ENCODE results near the gene ISYNA1. TPM values are rescaled to one million over a fixed set of nuclear protein-coding genes. Genes with fewer than 3 reads are reported as not detected.

Gene ISYNA1
- total and polyA plus RNA-seq, 2 of the 13 experiments (the other 11 are each of a cell fraction or from before 2014, with no cell fraction given) = 29.6 to 48.5 TPM

DNA sequence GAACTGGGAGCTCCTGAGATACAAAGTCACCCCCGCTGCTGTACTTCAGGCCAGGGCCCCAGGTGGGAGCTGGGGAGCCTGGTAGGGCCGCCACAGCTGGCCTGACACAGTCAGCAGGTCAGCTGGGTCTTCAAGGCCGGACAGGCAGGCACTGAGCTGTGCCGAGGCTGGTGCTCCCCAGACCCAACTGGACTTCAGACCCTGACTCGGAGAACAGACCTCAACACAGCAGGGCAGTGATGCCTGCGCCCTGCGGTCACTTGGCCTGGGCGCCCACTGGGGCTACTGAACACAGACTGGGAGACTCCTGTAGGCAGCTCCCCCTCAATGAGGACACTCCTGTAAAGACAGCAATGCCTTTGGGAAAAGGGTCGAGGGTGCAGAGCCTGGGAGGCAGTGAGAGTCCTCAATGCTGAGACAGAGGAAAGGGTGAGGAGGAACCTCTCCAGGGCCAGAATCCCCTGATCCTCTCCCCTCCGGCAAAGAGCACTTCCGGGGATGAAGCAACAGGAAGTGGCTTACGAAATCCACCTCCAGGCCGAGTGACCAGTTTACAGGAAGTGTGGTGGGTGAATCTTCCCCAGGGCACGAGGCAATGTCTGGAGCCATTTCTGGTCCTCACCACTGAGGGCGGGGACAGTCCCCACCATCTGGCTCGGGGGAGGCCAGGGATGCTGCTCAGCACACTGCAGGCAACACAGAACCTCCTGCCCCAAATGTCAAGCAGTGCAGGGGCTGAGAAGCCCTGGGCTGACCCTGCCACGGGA, 40.8 kb upstream of the ISYNA1 start (continued):
- TF ChIP-seq KMT2B (CRISPR knock-in tag; IDR thresholded peaks at IDR 0.05) (peak; percentile 78), ZNF577 (CRISPR knock-in tag; IDR thresholded peaks at IDR 0.05; ENCODE audit: borderline replicate concordance, low read depth) (no peak), ZNF850 (CRISPR knock-in tag; conservative IDR thresholded peaks at IDR 0.05) (0 out of 2 replicates have a peak, but pooled peaks have one; percentile 41), ZNF17 (CRISPR knock-in tag; IDR thresholded peaks at IDR 0.05) (no peak), SOX13 (IDR thresholded peaks at IDR 0.05) (no peak), SOX13 (CRISPR knock-in tag; conservative IDR thresholded peaks at IDR 0.05 in 1 of 2, IDR thresholded peaks at IDR 0.05 in 1 of 2) (peak in 1 of 2 experiments; percentile 75; a peak in 2 of 4 replicates), SOX6 (IDR thresholded peaks at IDR 0.05) (no peak), SOX6 (CRISPR knock-in tag; IDR thresholded peaks at IDR 0.05) (peak; percentile 87), ZSCAN31 (CRISPR knock-in tag; IDR thresholded peaks at IDR 0.05; ENCODE audit: low read depth) (peak; percentile 96)
- TF ChIP-seq, protein P1, sequence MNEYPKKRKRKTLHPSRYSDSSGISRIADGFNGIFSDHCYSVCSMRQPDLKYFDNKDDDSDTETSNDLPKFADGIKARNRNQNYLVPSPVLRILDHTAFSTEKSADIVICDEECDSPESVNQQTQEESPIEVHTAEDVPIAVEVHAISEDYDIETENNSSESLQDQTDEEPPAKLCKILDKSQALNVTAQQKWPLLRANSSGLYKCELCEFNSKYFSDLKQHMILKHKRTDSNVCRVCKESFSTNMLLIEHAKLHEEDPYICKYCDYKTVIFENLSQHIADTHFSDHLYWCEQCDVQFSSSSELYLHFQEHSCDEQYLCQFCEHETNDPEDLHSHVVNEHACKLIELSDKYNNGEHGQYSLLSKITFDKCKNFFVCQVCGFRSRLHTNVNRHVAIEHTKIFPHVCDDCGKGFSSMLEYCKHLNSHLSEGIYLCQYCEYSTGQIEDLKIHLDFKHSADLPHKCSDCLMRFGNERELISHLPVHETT (CRISPR knock-in tag; conservative IDR thresholded peaks at IDR 0.05) = peak; percentile 81
- TF ChIP-seq, protein P2, sequence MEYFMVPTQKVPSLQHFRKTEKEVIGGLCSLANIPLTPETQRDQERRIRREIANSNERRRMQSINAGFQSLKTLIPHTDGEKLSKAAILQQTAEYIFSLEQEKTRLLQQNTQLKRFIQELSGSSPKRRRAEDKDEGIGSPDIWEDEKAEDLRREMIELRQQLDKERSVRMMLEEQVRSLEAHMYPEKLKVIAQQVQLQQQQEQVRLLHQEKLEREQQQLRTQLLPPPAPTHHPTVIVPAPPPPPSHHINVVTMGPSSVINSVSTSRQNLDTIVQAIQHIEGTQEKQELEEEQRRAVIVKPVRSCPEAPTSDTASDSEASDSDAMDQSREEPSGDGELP (IDR thresholded peaks at IDR 0.05; ENCODE audit: borderline replicate concordance, low read depth) = peak; percentile 90
- TF ChIP-seq, protein P3, sequence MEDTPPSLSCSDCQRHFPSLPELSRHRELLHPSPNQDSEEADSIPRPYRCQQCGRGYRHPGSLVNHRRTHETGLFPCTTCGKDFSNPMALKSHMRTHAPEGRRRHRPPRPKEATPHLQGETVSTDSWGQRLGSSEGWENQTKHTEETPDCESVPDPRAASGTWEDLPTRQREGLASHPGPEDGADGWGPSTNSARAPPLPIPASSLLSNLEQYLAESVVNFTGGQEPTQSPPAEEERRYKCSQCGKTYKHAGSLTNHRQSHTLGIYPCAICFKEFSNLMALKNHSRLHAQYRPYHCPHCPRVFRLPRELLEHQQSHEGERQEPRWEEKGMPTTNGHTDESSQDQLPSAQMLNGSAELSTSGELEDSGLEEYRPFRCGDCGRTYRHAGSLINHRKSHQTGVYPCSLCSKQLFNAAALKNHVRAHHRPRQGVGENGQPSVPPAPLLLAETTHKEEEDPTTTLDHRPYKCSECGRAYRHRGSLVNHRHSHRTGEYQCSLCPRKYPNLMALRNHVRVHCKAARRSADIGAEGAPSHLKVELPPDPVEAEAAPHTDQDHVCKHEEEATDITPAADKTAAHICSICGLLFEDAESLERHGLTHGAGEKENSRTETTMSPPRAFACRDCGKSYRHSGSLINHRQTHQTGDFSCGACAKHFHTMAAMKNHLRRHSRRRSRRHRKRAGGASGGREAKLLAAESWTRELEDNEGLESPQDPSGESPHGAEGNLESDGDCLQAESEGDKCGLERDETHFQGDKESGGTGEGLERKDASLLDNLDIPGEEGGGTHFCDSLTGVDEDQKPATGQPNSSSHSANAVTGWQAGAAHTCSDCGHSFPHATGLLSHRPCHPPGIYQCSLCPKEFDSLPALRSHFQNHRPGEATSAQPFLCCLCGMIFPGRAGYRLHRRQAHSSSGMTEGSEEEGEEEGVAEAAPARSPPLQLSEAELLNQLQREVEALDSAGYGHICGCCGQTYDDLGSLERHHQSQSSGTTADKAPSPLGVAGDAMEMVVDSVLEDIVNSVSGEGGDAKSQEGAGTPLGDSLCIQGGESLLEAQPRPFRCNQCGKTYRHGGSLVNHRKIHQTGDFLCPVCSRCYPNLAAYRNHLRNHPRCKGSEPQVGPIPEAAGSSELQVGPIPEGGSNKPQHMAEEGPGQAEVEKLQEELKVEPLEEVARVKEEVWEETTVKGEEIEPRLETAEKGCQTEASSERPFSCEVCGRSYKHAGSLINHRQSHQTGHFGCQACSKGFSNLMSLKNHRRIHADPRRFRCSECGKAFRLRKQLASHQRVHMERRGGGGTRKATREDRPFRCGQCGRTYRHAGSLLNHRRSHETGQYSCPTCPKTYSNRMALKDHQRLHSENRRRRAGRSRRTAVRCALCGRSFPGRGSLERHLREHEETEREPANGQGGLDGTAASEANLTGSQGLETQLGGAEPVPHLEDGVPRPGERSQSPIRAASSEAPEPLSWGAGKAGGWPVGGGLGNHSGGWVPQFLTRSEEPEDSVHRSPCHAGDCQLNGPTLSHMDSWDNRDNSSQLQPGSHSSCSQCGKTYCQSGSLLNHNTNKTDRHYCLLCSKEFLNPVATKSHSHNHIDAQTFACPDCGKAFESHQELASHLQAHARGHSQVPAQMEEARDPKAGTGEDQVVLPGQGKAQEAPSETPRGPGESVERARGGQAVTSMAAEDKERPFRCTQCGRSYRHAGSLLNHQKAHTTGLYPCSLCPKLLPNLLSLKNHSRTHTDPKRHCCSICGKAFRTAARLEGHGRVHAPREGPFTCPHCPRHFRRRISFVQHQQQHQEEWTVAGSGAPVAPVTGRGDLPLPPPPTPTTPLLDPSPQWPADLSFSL (CRISPR knock-in tag; IDR thresholded peaks at IDR 0.05) = 0 out of 2 replicates have a peak, but pooled peaks have one; percentile 9
- TF ChIP-seq, protein P4, sequence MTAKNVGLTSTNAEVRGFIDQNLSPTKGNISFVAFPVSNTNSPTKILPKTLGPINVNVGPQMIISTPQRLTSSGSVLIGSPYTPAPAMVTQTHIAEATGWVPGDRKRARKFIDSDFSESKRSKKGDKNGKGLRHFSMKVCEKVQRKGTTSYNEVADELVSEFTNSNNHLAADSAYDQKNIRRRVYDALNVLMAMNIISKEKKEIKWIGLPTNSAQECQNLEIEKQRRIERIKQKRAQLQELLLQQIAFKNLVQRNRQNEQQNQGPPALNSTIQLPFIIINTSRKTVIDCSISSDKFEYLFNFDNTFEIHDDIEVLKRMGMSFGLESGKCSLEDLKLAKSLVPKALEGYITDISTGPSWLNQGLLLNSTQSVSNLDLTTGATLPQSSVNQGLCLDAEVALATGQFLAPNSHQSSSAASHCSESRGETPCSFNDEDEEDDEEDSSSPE (CRISPR knock-in tag; IDR thresholded peaks at IDR 0.05) = peak; percentile 84
- TF ChIP-seq, protein P5, sequence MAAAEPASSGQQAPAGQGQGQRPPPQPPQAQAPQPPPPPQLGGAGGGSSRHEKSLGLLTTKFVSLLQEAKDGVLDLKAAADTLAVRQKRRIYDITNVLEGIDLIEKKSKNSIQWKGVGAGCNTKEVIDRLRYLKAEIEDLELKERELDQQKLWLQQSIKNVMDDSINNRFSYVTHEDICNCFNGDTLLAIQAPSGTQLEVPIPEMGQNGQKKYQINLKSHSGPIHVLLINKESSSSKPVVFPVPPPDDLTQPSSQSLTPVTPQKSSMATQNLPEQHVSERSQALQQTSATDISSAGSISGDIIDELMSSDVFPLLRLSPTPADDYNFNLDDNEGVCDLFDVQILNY (CRISPR knock-in tag; conservative IDR thresholded peaks at IDR 0.05) = no peak
- TF ChIP-seq, protein P6, sequence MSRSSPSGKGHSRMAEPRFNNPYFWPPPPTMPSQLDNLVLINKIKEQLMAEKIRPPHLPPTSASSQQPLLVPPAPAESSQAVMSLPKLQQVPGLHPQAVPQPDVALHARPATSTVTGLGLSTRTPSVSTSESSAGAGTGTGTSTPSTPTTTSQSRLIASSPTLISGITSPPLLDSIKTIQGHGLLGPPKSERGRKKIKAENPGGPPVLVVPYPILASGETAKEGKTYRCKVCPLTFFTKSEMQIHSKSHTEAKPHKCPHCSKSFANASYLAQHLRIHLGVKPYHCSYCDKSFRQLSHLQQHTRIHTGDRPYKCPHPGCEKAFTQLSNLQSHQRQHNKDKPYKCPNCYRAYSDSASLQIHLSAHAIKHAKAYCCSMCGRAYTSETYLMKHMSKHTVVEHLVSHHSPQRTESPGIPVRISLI (CRISPR knock-in tag; IDR thresholded peaks at IDR 0.05; ENCODE audit: borderline replicate concordance) = peak; percentile 20; the same call in 1 of the 2 replicates
